Raji (cell line): ENCODE measurements around the gene DUSP11.
"Not testable (repeated sequence)": the region's sequence is repeated elsewhere in the genome, so short reads cannot be mapped to it uniquely, and the experiment has no call there.

Experiments
- POLR2A ChIP-seq: IDR thresholded peaks from 2 replicates; pipeline ENCODE4 v1.6.1; 2011; ENCODE audit warnings: low read depth, low read length, control low read depth; ENCODE audit not compliant: insufficient read depth

DUSP11 gene

DNA sequence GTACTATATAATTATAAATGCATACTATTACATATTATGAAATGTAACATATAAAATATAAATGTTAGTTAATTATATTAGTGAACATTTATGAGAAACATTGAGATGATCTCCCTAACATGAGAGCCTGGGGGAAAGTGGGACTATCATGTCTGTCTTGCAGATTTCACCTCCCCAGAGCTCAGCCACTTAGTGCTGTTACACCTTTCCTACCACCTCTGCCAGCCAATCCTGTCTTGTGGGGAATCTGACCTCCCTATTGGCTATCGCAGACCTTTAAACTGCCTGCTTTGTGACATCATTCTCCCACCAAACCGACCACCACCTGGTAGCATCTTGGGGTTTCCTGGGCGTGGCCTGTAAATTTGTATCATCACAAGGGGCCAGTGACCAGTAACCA is 4.0 kb upstream of the DUSP11 start, which contains the start of gene C2orf78:
C2orf78 (plus strand) TSS at position 301 of the 400 bp plus-strand sequence. CDS start 127 bp downstream, outside the sequence.
- not testable (repeated sequence) for TF ChIP-seq POLR2A

GRCh38 chr2:73780237-73780582 is 307 bp upstream of the DUSP11 start:
- TF ChIP-seq POLR2A: no peak

DNA sequence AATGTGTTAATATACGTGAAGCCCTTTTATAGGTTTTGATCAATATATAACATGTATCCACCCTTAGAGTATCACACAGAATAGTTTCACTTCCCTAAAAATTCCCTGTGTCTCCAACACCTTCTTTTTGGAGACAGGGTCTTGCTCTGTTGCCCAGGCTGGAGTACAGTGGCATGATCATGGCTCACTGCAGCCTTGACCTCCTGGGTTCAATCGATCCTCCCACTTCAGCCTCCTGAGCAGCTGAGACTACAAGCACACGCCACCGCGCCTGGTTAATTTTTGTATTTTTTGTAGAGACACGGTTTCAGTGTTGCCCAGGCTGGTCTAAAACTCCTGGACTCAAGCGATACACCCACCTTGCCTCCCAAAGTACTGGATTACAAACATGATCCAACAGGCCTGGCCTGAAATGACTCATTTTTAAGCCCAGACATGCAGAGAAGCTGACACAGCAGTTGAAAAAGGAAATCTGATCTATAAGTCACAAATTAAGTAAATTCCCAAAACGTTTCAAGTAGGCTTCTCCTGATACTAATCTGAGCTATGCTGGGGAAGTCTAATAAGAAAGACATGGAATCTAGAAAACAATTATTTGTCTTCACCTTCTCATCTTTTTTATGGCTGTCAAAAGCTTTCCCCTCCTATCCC is 2.9 kb downstream of the DUSP11 start:
- TF ChIP-seq POLR2A: no peak

DNA sequence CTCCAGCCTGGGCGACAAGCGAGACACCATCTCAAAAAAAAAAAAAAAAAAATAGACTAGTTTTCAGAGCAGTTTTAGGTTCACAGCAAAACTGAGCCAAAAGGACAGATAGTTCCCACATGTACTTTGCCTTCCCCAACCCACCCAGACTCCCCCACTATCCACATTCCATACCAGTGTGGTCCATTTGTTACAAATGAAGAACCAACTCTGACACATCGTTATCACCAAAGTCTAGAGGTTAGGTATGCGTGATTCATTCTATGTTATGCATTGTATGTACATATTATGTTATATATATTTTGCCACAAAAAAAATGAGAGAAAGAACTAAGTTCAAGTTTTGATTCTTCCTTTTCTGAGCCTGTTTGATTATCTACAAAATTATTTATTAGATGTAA is 3.5 kb downstream of the DUSP11 start:
- TF ChIP-seq POLR2A: no peak

GRCh38 chr2:73772819-73773218 is 7.1 kb downstream of the DUSP11 start:
- no peak for TF ChIP-seq POLR2A

DNA sequence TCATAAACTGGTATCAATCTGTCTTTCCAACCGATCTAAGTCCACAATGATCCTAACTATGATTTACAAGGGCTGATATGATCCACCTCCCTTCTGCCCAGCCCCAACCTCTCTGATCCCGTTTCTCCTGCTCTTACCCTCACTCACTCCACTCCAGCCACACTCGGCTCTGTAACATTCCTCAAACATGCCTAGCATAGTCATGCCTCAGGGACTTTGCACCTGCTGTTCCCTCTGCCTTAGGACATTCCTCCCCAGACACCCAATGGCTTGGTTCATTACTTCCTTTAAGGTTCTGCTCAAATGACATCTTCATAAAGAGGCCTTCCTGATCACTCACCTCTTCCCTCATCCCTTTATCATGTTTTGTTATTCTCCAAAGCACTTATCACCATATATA is 9.2 kb downstream of the DUSP11 start:
- TF ChIP-seq POLR2A: no peak

GRCh38 chr2:73766994-73767393 is 12.9 kb downstream of the DUSP11 start:
- no peak for TF ChIP-seq POLR2A

DNA sequence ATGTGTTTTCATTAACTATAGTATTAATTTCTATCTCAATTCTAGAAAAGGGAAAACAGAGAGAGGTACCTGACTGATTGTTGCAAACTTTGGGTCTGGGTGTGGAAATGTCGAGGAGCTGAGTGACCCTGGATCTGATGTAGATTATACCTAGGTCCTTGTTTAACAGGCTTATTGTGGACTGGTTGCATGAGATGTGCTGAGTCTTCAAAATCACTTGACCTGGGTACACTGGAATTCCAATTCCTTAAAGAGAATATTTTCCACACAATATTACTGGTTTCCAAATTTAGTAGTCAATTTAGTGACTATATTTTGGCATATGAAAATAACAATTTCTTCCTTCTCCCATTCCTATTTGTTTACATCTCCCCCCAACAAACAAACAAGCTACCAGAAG is 13.6 kb downstream of the DUSP11 start:
- no peak for TF ChIP-seq POLR2A

GRCh38 chr2:73764945-73765344 is 15.0 kb downstream of the DUSP11 start:
- TF ChIP-seq POLR2A: no peak

DNA sequence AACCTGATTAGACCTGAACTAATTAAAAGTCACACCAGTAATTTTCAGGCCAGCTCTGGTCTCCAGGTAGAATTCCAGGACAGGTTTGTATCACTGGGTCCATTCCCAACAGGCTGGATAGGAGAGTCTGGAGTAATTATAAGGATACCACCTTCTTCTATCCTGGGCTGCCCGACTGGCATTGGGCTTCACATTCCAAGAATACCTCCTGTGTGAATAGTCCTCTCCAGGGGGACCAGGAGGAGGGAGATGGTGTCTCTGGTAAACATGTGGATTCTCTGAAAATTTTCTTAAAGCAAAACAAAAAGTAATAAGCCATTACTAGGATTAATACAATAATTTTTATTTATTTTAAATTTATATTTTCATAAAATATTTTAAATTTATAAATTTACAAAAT is 17.3 kb downstream of the DUSP11 start:
- no peak for TF ChIP-seq POLR2A

- TF ChIP-seq POLR2A: no peak
These were observed 20.0 kb downstream of the DUSP11 start for GRCh38 chr2:73759904-73760303.

DNA sequence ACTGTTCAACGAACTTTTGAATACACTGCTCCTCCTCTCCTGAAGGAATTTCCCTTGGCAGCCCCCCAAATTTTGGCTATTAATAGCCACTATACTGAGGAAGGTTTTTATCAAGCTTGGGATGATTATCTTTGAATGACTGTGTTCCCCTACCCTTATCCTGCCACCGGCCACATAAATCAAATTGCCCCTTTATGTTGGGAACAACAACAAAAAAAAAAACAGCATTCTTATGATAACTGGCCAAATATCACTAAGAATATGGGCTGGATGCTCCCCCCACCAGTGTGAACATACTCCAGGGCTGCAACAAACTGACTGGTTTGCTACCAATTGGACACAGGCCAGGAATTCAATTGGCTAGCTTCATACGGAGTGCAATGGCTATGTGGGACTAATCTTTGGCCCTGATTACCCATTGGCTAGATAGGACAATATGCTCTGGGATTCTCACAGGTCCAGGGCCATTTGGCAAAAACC is 20.6 kb downstream of the DUSP11 start:
- no peak for TF ChIP-seq POLR2A

DNA sequence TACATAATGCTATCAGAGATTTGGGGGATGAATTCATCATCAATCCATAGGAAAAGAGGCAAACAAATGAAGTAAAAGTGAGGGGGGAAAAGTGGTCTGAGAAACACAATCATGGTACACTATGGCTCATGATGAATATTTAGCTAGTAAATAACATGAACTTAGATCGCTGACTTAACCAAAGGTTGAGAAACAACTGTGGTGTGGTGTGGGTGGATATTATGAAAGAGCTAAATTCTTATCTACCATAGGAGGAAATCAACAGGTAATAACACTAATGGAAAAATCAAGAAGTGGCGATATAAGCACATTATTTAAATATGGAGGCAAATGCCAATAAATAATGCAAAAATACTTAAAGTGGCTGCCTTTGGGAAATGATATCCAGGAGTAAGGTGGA is 30.6 kb downstream of the DUSP11 start:
- no peak for TF ChIP-seq POLR2A

DNA sequence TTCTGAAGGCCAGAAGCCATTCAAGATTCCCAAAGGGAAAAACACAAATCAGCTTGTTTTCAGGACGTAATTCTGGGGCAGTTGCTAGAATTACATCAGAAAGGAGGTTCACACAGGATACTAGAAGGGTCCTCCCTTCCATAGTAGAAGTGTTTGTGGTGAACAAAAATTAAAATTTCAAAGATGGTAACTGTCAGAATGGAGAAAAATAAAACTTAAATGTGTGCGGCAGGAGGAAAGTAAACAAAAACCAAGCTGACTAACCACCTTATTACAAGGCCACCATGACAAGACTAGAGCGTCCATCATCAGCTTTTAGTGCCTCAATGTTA is 33.1 kb downstream of the DUSP11 start:
- TF ChIP-seq POLR2A: no peak

- no peak for TF ChIP-seq POLR2A
These were observed 33.7 kb downstream of the DUSP11 start for GRCh38 chr2:73746015-73746876.

GRCh38 chr2:73740767-73741166 is 39.1 kb downstream of the DUSP11 start:
- TF ChIP-seq POLR2A: no peak
